LNCaP clone FGC (cell line): ENCODE data around the gene CHSY3.

Experiments
- DNase-seq: peaks from one replicate; pipeline ENCODE4 v3.0.0-alpha.2; 2011; ENCODE audit warnings: low read depth
- H3K4me3 ChIP-seq: 2 replicates; pipeline ENCODE4 v1.5.1; 2011; ENCODE audit warnings: mild to moderate bottlenecking, low read depth, low read length, control low read depth
- TF ChIP-seq, protein P1 (sequence below): IDR thresholded peaks from 2 replicates; pipeline ENCODE4 v1.5.1; 2012; ENCODE audit warnings: mild to moderate bottlenecking; ENCODE audit not compliant: control insufficient read depth, insufficient read depth; ENCODE audit errors: extremely low read depth

The CHSY3 gene

DNA sequence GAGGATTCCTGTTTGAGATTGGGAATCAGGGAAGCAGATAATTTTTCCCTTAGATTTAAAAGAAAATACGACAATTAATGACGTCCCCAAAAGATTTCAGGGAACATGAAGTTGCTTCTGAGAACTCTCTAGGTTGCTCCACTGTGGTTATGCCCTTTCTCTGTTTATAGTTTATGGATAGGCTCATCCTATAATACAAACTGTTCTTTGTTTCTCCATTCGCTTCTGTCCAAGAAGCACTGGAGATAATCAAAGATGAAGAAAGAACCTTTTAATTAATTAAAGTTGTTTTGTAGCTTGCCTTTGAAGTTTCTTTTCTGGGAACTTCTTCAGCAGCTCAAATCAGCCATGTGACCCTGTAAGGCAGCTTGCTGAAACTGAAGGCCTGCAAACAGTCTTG lies 87.5 kb downstream of the CHSY3 start:
- no peak overlapping the region for H3K4me3 ChIP-seq
- TF ChIP-seq, protein P1, sequence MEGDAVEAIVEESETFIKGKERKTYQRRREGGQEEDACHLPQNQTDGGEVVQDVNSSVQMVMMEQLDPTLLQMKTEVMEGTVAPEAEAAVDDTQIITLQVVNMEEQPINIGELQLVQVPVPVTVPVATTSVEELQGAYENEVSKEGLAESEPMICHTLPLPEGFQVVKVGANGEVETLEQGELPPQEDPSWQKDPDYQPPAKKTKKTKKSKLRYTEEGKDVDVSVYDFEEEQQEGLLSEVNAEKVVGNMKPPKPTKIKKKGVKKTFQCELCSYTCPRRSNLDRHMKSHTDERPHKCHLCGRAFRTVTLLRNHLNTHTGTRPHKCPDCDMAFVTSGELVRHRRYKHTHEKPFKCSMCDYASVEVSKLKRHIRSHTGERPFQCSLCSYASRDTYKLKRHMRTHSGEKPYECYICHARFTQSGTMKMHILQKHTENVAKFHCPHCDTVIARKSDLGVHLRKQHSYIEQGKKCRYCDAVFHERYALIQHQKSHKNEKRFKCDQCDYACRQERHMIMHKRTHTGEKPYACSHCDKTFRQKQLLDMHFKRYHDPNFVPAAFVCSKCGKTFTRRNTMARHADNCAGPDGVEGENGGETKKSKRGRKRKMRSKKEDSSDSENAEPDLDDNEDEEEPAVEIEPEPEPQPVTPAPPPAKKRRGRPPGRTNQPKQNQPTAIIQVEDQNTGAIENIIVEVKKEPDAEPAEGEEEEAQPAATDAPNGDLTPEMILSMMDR, result no peak
- DNase-seq, result no peak

GRCh38 chr5:129996896-129997295 lies 92.6 kb downstream of the CHSY3 start:
- TF ChIP-seq, protein P1, result no peak
- DNase-seq, result no peak
- H3K4me3 ChIP-seq, result no peak overlapping the region

GRCh38 chr5:130000460-130000859 lies 96.2 kb downstream of the CHSY3 start:
- DNase-seq, result no peak
- no peak overlapping the region for H3K4me3 ChIP-seq
- TF ChIP-seq, protein P1, result no peak

DNA sequence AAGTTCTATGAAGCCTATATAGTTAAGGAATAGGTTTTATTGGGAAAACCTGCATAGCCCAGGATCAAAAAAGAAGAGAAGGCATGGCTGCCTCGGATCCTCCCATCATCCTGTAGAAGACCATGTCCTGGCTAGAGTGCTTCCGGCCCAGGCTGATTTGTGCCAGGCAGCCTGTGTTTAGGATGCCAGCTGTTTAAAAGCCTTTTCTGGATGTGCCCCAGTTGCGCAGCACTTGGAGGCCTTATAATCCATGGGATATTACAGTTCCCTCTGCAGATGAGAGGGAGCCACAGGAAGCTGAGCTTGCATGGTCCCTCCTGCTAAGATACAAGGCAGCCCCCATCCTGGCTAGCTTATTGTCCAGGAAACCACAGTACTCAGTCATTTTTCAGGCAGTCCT lies 97.9 kb downstream of the CHSY3 start:
- TF ChIP-seq, protein P1, result no peak
- no peak for DNase-seq
- H3K4me3 ChIP-seq, result no peak overlapping the region

GRCh38 chr5:130002876-130003275 lies 98.6 kb downstream of the CHSY3 start:
- H3K4me3 ChIP-seq, result no peak overlapping the region
- DNase-seq, result no peak
- TF ChIP-seq, protein P1, result no peak

DNA sequence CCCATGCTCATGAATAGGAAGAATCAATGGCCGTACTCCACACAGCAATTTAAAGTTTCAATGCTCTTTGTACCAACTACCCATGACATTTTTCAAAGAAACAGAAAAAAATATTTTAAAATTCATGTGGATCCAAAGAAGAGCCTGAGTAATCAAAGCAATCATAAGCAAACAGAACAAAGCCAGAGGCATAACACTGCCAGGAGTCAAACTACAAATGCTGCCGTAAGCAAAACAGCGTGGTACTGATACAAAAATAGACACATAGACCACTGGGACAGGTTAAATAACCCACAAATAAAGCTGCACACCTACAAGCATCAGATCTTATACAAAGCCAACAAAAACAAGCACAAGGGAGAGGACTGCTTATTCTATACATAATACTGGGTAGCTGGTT lies 107.7 kb downstream of the CHSY3 start:
- no peak overlapping the region for H3K4me3 ChIP-seq
- DNase-seq, result no peak
- TF ChIP-seq, protein P1, result no peak

- H3K4me3 ChIP-seq, result no peak overlapping the region
- no peak for DNase-seq
- TF ChIP-seq, protein P1, result no peak
Measured at GRCh38 chr5:130017173-130017572, 112.9 kb downstream of the CHSY3 start.
